Dermis microvascular lymphatic vessel endothelial cell (primary cell): ENCODE data around the gene TENM3. TPM values are rescaled to one million over a fixed set of nuclear protein-coding genes. Genes with fewer than 3 reads are reported as not detected.
"Not testable (repeated sequence)": the region's sequence is repeated elsewhere in the genome, so short reads cannot be mapped to it uniquely, and the experiment has no call there.

Source experiments
- DNase-seq, 2 donors: peaks; one replicate each; pipeline versions ENCODE4 v3.0.0 to v3.0.0-alpha.2; 2010; ENCODE audit warnings: low read depth in 2 of 2
- total RNA-seq: library from RNA; depleted of rRNA; stranded (reverse); fragments of >200 nt; gene quantifications from 2 replicates; pipeline ENCODE4 v1.2.1, GENCODE V29; 2014

Gene TENM3
- total RNA-seq, 1 donor from 2014 or later: 10.3 TPM

DNA sequence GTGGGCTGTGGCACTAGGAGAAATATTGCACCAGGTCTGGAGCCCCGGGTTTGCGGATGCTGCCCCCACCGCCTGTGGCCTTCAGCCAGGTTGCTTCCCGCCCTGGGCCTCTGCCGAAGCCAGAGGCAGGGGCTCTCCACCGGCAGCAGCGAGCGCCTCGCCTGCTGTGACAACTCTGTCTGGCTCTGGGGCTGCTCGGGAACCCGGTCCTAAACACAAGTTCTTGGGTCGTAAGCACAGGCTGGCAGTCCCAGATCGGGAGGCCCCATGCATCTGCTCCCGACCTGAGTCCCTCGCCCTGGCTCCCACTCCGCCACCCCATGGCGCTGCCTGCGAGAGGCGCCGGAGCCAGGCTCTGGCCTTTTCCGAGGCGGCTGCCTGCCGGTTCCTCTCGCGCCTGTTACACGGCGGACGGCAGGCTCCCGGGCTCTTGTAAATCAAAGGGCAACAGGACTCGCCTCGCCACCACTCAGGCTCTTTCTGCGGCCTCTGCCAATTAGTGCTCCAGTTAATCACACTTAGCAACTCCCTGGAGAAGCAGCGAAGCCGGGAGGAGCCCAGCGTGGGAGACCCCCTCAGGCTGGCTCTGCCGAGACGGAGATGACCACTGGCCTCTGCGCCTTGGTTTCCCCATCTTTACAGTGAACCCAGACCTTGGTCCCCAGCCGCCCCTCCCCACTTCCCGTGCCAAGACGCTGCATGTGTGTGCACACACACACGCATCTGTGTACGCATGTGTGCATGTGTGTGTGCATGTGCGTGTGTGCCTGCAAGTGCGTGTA lies 564.8 kb downstream of the TENM3 start:
- no peak for DNase-seq

DNA sequence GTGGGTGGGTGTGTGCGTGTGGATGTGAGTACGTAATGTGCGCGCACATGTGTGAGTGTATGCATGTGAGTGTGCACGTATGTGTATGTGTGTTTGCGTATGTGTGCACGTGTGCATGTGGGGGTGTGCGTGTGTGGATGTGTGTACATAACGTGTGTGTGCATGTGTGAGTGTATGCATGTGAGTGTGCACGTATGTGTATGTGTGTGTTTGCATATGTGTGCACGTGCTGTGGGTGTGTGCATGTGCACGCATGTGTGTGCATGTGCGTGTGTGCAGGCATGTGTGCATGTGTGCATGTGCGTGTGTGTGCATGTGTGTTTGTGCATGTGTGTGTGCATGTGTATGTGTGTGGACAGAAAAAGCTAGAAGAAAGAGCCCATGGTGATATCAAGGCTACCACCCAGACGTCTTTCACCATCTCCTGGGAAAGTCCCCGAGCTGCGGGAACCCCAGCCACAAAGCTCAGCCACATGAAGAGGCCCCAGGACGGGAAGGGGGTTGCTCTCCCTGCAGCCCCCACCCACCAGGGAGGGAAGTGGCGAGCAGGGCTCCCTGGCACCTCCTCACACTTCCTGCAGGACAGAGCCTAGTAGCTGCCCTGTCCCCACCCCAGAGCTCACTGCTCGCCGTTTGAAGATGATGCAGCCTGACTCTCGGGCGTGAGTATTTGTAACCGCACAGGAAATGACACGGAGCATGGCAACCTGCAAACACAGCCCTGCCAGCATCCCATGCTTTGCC lies 565.6 kb downstream of the TENM3 start:
- DNase-seq: peak; percentile 16 to 18

DNA sequence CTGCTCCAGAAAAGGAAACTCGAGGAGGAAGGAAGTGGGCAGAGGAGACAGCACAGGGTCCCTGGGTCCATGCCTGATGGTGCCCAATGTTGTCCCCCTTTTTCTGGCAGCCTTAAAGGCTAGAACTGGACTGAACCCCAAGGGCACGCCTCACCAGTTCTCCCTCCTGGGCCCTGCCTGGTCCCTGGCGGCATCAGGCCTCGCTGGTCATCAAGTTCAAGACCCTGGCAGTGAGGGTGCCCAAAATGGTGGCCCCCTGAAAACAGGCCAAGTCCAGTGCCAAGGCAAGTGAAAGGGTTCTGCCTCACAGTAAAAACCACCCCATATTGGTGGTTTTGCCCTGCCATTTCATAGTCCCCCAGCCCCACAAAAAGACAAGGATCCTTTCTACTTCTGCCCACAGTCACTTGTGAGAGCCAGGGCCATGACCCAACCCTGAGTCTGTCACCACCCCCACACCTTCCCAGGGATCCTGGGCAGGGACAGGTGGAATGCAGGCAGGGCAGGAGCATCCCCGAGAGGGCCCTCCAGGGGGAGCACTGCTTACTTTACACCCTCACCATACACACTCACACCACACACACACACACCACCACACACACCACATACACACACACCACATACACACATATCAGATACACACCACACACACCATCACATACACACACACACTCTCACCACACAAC lies 566.4 kb downstream of the TENM3 start:
- no peak for DNase-seq

DNA sequence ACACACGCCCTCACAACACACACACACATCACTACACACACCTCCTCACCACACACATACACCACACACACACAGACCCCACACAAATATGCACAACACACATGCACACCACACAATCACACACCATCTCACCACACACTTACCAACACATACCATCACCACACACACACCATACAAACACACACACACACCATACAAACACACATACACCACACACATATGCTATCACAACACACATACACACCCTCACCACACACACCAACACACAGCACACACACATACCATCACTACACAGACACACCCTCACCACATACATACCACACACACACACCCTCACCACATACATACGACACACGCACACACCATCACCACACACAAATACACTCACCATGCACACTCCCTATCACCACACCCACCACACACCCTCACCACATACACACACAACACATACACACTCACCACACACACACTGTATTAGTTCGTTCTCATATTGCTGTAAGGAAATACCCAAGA lies 567.0 kb downstream of the TENM3 start:
- DNase-seq: no peak

DNA sequence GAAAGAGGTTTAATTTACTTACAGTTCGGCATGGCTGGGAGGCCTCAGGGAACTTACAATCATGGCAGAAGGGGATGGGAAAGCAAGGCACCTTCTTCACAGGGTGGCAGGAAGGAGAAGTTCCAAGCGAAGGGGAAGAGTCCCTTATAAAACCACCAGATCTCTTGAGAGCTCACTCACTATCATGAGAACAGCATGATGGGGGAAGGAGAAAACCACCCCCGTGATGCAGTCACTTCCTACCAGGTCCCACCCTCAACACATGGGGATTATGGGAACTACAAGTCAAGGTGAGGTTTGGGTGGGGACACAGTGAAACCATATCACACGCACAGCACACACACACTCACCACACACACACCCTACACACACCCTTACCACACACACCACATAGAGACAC lies 569.7 kb downstream of the TENM3 start:
- DNase-seq: no peak

DNA sequence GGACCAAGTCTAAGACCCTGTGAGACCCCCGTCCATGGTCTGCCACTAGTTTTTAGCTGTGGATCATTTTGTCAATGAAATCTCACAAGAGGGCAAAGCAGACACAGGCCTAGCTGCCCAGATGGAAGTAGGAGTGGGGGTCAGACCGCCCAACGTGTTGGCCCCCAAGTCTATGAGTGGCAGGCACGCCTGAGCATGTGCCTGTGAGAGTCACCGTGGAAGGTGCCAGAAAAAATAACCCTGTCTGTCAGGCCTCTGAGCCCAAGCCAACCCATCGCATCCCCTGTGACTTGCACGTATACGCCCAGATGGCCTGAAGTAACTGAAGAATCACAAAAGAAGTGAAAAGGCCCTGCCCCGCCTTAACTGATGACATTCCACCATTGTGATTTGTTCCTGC lies 570.9 kb downstream of the TENM3 start:
- DNase-seq: not testable (repeated sequence)

DNA sequence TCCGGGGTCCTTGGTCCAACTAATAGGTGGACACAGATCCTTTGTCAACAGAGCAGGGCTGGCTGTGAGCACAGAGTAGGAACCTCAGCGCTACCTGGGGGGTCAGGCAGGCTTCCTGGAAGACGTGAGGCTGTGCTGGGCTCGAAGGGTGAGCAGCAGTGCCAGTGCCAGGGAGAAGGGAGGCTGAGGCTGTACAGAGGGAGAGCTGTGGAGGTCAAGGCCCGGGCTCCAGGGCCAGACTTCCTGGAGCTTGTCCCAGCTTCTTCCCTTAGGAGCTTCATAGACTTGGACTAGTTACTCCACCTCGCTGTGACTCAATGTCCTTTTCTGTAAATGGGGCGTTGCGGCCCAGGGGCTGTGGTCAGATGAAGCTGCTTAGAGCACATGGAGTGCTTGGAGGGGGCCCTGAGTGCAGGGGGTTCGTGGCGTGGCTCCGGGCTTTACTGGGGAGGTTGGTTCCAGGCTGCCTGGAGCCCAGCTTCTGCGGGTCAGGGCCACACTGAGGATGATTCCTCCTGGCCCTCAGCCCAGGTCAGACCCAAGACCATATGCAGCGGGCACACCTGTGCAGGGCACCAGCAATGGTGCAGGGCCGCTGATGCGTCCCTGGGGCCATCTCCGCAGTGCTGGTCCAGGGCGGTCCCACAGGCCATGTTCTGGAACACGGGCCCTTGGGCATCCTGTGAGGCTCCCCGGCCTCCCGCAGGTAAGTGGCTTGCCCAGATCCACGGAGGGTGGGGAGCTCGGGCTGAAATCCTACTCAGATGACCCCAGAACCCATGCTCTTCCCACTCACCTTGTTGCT lies 575.9 kb downstream of the TENM3 start:
- DNase-seq: no peak

DNA sequence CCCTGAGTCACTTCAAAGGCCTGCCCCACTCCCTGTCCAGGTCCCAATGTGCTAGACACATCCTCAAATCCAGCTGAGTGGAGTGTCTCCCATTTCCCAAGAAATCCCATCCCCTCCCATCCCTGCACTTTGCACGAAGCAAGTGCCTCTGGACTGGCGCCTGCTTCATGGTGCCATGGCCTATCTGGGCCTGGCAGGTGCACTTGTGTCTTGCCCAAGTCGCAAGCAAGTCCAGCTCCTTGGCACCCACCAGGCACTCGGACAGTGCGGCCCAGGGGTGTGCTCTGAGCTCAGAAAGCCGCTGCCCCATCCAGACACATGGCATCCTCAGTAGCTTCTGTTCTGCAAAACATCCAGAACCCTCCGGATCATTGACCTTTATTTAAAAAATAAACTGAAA lies 576.5 kb downstream of the TENM3 start:
- DNase-seq: no peak

DNA sequence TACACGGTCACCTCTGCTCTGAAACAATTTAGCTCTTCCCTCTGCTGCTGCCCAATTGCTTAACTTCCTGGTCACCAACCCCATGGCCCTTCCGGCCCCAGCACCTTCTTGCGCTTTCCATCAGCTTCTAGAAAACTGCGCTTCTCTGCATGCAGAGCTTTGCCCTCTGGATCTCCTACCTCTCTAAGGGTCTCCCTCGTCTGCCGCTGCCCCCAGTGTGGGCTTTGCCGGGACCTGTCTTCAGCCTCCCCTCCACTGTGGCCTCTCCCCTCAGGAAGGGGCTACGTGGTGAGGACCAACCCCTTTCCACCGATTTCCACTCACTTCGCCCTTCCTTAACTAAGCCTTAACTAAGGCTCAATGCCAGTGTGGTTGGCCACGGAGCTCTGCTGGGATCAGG lies 579.4 kb downstream of the TENM3 start:
- DNase-seq: no peak

DNA sequence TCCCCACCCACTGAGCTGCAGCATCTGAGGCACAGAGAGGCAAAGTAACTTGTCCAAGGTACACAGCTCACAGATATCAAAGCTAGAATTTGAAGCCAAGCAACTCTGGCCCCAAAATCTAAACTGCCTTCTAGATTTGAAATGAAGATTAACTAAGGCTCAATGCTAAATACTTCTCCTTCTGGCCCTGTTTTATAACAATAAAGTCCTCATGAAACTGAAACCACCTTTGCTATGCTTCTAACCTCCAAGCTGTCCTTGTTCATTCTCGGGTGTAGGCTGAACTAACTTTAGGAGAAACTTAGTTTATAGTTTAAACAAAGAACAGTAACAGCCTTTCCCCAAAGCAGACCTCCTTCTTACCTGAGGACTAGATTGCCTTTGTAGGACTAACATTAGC lies 580.4 kb downstream of the TENM3 start:
- DNase-seq: no peak

DNA sequence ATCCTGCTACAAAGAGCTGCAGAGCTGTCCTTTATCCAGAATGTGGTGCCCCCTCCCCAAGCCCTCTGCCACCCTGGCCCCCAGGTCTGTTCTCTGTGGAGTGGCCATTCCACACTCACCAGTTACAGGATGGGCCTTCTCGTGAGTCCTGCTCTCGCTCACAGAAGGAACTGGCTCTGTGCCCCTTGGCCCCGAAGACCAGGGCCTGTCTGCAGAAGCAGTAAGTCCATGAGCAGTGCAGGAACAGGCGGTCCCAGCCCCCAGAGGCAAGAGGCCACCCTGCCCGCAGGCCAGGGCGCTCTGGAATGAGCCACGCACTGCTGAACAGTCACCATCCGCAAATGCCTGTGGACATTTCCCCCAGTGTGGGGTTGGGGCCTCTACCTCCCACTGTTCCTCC lies 581.8 kb downstream of the TENM3 start:
- no peak for DNase-seq

DNA sequence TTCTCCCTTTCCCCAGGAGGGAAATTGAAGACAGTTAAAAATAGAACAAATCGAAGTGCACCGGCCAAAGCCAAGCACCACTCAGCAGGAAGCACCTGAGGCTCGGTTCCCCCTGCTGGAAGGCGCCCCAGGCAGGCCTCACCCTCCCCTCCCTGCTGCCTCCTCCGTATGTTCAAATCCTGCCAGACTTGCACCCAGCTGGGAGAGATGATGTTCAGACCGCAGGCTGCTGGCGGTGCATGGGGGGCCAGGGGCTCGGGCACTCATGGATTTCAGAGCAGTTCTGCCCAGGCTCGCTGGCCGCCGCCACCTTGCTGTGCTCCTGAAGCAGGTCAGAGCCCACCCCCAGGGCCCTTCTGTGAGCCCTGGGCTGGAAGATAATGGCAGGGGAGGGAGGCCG lies 582.6 kb downstream of the TENM3 start:
- no peak for DNase-seq

DNA sequence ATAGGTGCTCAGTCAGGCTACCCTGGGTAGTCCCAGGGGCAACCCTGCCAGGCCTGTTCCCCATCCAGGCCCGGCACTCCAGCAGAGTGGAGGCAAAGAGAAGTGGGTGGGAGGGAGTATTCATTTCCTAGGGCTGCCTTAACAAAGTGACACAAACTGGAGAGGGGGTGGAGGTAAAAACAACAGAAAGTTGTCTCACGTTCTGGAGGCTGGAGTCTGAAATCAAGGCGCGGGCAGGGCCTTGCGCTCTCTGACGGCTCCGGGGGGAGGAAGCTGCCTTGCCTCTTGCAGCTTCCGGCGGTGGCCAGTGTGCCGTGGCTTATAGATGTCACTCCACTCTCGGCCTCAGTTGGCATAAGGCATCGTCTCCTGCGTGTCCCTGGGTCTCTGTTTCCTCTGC lies 583.2 kb downstream of the TENM3 start:
- DNase-seq: no peak

DNA sequence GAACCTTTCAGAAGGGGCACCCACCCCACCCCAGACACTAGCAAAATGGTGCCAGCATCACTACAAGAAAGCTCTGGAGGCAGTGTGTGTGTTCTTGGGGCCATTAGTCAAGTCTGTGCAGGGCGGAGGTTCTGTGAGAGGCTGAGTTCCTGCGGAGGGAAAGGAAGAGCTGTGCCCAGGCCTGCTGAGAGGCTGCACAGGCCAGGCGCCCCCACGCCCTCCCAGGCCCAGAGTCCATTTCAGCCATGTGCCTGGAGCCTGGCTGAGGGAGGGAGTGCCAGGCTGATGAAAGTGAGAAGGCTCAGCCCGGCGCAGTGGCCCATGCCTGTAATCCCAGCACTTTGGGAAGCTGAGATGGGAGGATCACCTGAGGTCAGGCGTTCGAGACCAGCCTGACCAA lies 584.0 kb downstream of the TENM3 start:
- no peak for DNase-seq

DNA sequence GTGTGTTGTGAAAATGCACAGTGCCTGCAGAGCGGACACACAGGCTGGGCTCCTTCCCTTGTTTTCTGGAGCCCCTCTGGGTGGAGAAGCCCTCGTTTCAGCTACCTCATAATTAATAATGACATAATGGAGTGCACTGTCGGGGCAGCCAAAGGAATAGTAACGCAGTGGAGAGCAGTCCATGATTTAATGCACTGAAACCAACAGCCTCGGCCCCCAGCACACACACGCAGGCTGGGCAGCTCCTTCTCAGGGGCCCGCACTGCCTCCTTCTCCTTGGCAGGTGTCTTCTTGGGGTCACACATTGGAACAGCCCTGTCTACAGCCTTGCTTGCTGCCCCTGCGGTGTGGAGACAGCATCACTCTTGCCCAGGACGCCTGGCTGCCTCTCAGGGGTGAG lies 584.8 kb downstream of the TENM3 start:
- no peak for DNase-seq

DNA sequence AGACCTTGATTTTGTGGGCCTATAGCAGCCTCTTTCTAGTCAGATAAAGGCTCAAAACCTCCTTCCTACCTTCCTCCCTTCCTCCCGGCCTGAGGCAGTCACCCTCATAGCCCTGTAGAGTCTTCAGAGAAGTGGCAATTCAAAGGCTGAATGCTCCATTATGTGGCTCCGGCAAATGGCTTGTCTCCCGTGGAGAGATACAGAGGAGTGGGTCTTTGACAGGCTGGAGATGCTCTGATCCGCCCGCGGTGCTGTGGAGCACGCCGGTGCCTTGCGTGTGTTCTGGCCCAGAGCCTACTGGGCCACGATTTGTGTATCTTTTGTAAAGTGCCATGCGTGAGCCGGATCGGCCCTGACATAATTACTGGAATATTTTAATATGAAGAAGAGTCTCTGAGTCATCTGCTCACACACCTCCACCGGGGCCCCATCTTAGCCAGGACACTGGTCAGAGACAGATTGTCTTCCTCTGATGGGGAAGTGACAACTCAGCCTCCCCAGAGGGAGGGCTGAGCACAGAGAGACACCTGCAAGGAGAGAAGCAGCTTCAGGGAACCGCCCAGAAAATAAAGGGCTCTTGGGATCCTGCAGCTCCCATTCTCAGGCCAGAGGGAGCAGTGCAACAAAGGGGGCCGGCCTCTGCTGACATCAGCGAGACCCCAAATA lies 585.3 kb downstream of the TENM3 start:
- DNase-seq: no peak

DNA sequence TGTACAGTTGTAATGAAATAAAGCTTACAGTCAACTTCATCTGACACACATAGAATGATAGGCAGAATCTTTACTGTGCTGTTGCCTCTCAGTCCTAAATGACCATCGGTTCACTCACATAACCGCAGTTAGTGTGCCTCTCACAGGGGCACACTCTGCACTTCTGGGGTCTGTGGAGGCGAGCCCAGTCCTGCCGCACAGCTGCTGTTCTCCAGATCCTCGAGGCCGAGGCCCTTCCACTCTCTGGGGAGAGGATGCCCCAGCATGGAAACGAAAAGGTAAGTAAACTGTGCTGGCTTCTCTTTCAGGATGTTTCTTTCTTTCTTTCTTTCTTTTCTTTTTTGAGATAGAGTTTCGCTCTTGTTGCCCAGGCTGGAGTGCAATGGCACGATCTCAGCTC lies 586.0 kb downstream of the TENM3 start:
- no peak for DNase-seq

DNA sequence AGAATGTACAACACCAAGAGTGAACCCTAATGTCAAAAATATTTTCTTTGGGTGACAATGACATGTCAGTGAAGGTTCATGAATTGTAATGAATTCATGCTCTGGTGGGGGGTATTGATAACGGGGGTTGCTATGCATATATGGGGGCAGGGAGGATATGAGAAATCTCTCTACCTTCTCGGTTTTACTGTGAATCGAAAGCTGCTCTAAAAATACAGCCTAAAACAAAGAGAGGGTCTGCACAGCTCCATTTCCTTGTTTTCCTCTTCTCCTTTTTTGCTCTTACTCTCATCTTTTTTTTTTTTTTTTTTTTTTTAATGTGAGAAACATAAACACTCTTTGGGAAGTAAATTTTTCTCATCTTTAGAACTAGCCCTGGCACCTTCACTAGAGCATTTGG lies 588.2 kb downstream of the TENM3 start:
- no peak for DNase-seq

DNA sequence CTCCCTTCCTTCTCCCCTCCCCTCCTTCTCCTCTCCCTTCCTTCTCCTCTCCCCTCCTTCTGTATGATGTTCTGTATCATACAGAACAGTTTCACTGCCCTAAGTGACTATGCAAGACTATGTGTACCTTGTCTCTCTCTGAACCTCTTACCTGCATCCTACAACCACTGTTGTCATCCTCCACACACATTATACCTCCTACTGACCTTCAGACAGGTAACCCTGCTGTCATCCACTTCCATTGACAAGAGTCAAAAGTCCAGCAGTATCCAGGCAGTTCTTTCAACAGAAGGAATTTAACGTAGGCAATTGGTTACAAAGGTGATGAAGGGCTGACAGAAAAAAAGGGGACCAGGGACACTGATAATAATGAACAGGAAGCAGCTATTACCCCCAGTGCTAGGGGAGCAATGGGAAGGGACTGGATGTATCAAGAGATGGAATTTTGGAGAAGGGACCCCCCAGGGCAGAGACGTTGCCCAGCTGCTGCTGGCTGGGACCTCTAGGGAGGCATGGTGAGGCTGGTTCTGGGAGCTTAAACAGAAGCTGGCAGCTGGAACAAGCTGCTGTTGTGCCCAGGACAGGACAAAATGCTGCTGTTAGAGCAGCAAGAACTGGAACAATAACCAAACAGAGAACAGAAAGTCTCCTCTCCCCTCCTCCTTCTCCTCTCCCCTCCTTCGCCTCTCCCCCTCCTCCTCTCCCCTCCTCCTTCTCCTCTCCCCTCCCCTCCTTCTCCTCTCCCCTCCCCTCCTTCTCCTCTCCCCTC lies 589.3 kb downstream of the TENM3 start:
- no peak for DNase-seq
